ENCODE data around the gene TRAM2. TPM values are rescaled to one million over a fixed set of nuclear protein-coding genes. Genes with fewer than 3 reads are reported as not detected.

The TRAM2 gene
- total and polyA plus RNA-seq, 2 of the 4 experiments (the other 2 are of a cell fraction): 77.2 to 95.7 TPM

- no TSS peak for BruUV-seq (replicated peaks)
- DNase-seq (no peak), ATAC-seq (ENCODE audit: low read depth) (no peak)
- no peak for TF ChIP-seq MAZ (IDR thresholded peaks at IDR 0.05; ENCODE audit: borderline replicate concordance, low read depth, low read length)
- TF ChIP-seq SMC3 (IDR thresholded peaks at IDR 0.05; ENCODE audit: low read depth, low read length): no peak
- no peak for TF ChIP-seq NFE2L2 (IDR thresholded peaks at IDR 0.05; ENCODE audit: low read depth, low read length)
- no peak for TF ChIP-seq MAFK (IDR thresholded peaks at IDR 0.05; ENCODE audit: low read depth, low read length)
- no peak for TF ChIP-seq FOS (IDR thresholded peaks at IDR 0.05; ENCODE audit: low read depth, low read length)
- TF ChIP-seq BHLHE40 (IDR thresholded peaks at IDR 0.05; ENCODE audit: low read depth, low read length): no peak
- TF ChIP-seq CHD1 (IDR thresholded peaks at IDR 0.05; ENCODE audit: low read depth, low read length): no peak
- H3K36me3 ChIP-seq (ENCODE audit: control insufficient read depth, insufficient read depth, low read length): no peaks in the 10 kb centered on the region
- H3K56ac ChIP-seq (ENCODE audit: extremely low read depth, insufficient read depth, low read length): no peak overlapping the region
- POLR2A ChIA-PET (ENCODE audit: unreplicated experiment): no interaction called here
- peak overlapping the region; percentile 5; the same call in 1 of the 2 replicates for H2AK5ac ChIP-seq (ENCODE audit: low read depth, low read length)
- no peaks in the 10 kb centered on the region for H3K27me3 ChIP-seq (ENCODE audit: control insufficient read depth, insufficient read depth, low read length)
- peaks cover 26% of the 10 kb centered on the region for H3K9me1 ChIP-seq (ENCODE audit: insufficient read depth, low read length)
- peak overlapping the region in 1 of 2 experiments; percentile 68; a peak in 1 of 4 replicates for H4K8ac ChIP-seq (ENCODE audit: low read depth in 2 of 2, low read length in 2 of 2)
- intact Hi-C loops (cut with micrococcal nuclease) (loop anchor here (1.0 kb wide), 1 partner anchor 53 kb away; no protein-coding TSS in a partner anchor), dilution Hi-C loops (cut with HindIII; ENCODE audit: low sequenced_read_pairs, unreplicated experiment) (no loop called here), in situ Hi-C loops (cut with MboI; ENCODE audit: low sequenced_read_pairs) (loop anchor here (5.0 kb wide), 1 partner anchor 182 kb away; no protein-coding TSS in a partner anchor)
- H3K18ac ChIP-seq (ENCODE audit: low read depth, low read length): no peak overlapping the region
- no peak overlapping the region for H2BK5ac ChIP-seq (ENCODE audit: low read depth, low read length, poor library complexity, severe bottlenecking)
- H3K4me2 ChIP-seq (ENCODE audit: low read depth, low read length): no peak overlapping the region
- no peaks in the 10 kb centered on the region for H4K20me1 ChIP-seq (ENCODE audit: insufficient read depth, low read length)
- peak overlapping the region; percentile 16 for H2AK9ac ChIP-seq (replicated peaks; ENCODE audit: low read depth, low read length, poor library complexity)
- no peak overlapping the region for H3K23ac ChIP-seq (ENCODE audit: low read depth, low read length)
- H2BK15ac ChIP-seq (ENCODE audit: low read depth, low read length): peak overlapping the region; percentile 29; the same call in 2 of the 3 replicates
- CTCF ChIA-PET: interaction anchor here (0.7 to 1.8 kb wide), 4 partner anchors 23 to 183 kb away, joined by 3 to 7 read pairs (median 4); partner anchors contain the start of gene TRAM2
- H3K14ac ChIP-seq (replicated peaks; ENCODE audit: low read depth, low read length): peak overlapping the region; percentile 75; the same call in 1 of the 2 replicates
- H3K9me3 ChIP-seq (ENCODE audit: control insufficient read depth, insufficient read depth, low read length): no peaks in the 10 kb centered on the region
- H3K79me1 ChIP-seq (ENCODE audit: low read depth in 1 of 2, low read length in 2 of 2): peaks cover 0 to 10% of the 10 kb centered on the region in 2 experiments; a peak in 1 of 4 replicates
- H3K4me3 ChIP-seq (ENCODE audit: insufficient read depth, low read depth, low read length): no peak overlapping the region
- H3K4me1 ChIP-seq (ENCODE audit: control insufficient read depth, insufficient read depth, low read length): peaks cover 29% of the 10 kb centered on the region
- H4K91ac ChIP-seq (ENCODE audit: insufficient read depth, low read depth, low read length): no peak overlapping the region
- H3K9ac ChIP-seq (ENCODE audit: low read depth, low read length): no peak overlapping the region
- no peak overlapping the region for H3K27ac ChIP-seq (ENCODE audit: insufficient read depth, low read length)
- peak overlapping the region; percentile 80; the same call in 1 of the 2 replicates for H3K4ac ChIP-seq (ENCODE audit: low read depth, low read length)
- WGBS, 2 experiments (ENCODE audit: extremely low coverage in 2 of 2, insufficient read length in 1 of 2): 100% methylated on average over 1 of the region's 2 CpGs; no CpG with 5 or more reads in 1 of the 2 experiments
- H2AFZ ChIP-seq (replicated peaks; ENCODE audit: low read length, poor library complexity): no peak overlapping the region
- no peak overlapping the region for H4K5ac ChIP-seq (ENCODE audit: low read depth, low read length)
- peak overlapping the region; percentile 58; the same call in 1 of the 2 replicates for H2BK120ac ChIP-seq (ENCODE audit: low read depth, low read length)
- peak overlapping the region; percentile 75; the same call in 1 of the 2 replicates for H2BK20ac ChIP-seq (ENCODE audit: low read depth, low read length)
Measured at GRCh38 chr6:52598824-52599190, 21.9 kb upstream of the TRAM2 start.

Measured in IMR-90 (cell line).